Transverse colon (tissue), 4 donors: Measurements from ENCODE around the gene LEO1. TPM values are rescaled to one million over a fixed set of nuclear protein-coding genes. Genes with fewer than 3 reads are reported as not detected.

Experiments
- DNase-seq: peaks from one replicate; pipeline ENCODE4 v3.0.0-alpha.2; 2019
- H3K27ac ChIP-seq, 4 donors: fragments of 200-600 bp; sonication (generic); 2 replicates each; pipeline ENCODE4 v1.5.1; 2016 to 2018; ENCODE audit warnings: inconsistent platforms in 4 of 4
- H3K27me3 ChIP-seq: fragments of 200-600 bp; sonication (generic); 2 replicates; pipeline ENCODE4 v1.5.1; 2017; ENCODE audit warnings: inconsistent platforms
- H3K36me3 ChIP-seq, 4 donors: fragments of 200-600 bp; sonication (generic); 2 replicates each; pipeline ENCODE4 v1.5.1; 2017 to 2019; ENCODE audit warnings: inconsistent platforms in 4 of 4
- H3K4me1 ChIP-seq, 4 donors: fragments of 200-600 bp; sonication (generic); 2 replicates each; pipeline ENCODE4 v1.5.1; 2017 to 2020; ENCODE audit warnings: inconsistent platforms in 4 of 4
- H3K4me3 ChIP-seq, 4 donors: fragments of 200-600 bp; sonication (generic); 1 replicate in 1 of 4; 2 replicates in 3 of 4; pipeline versions ENCODE4 v1.5.1 to v1.6.1; 2017 to 2019; ENCODE audit warnings: inconsistent platforms in 4 of 4
- H3K9me3 ChIP-seq, 2 donors: fragments of 200-600 bp; sonication (generic); 2 replicates each; pipeline ENCODE4 v1.5.1; 2017 to 2019; ENCODE audit warnings: inconsistent platforms in 2 of 2
- EP300 ChIP-seq: sonication (generic); formaldehyde crosslinking; IDR thresholded peaks from one replicate; pipeline ENCODE4 v1.6.1; 2017; ENCODE audit warnings: antibody characterized with exemption, low read depth
- POLR2A ChIP-seq: fragments of 450-650 bp; IDR thresholded peaks from one replicate; pipeline ENCODE4 v1.6.1; 2016; ENCODE audit warnings: antibody characterized with exemption, mild to moderate bottlenecking, moderate library complexity
- POLR2AphosphoS5 ChIP-seq, 3 donors: sonication (generic); formaldehyde crosslinking; IDR thresholded peaks; one replicate each; pipeline ENCODE4 v1.6.1; 2016; ENCODE audit warnings: antibody characterized with exemption in 3 of 3
- WGBS, 2 donors: methylation state at CpG; one replicate each; pipeline ENCODE4 v1.1.5; 2018; ENCODE audit warnings: low coverage in 1 of 2; 5-methylcytosine and 5-hydroxymethylcytosine counted together
- in situ Hi-C, 4 donors: fragments of 200-750 bp; cut with MboI; loops; one replicate each; pipeline versions ENCODE4 v1.15.0 to v1.15.1; 2017; ENCODE audit warnings: low sequenced_read_pairs in 3 of 4, low pct_ligation_motif_present in 1 of 4, low pct_unique_long_range_greater_than_20kb in 1 of 4
- intact Hi-C: fragments of 100-400 bp; cut with DNase I; formaldehyde crosslinking; loops from one replicate; pipeline ENCODE4 v1.15.1; 2023; ENCODE audit warnings: low total_unique reads
- total RNA-seq, 4 donors: library from RNA; depleted of rRNA; stranded (reverse); fragments of >200 nt; gene quantifications; one replicate each; pipeline ENCODE4 v1.1.0, GENCODE V29; 2016
- TF ChIP-seq, protein P1 (sequence below), 5 experiments: fragments of 200-600 bp in 3 of 5; fragments of 450-650 bp in 2 of 5; sonication (generic) in 3 of 5; IDR thresholded peaks; 1 replicate in 2 of 5; 2 replicates in 3 of 5; pipeline ENCODE4 v1.5.1; 2016 to 2017; ENCODE audit warnings: antibody characterized with exemption in 5 of 5, inconsistent platforms in 3 of 5, mild to moderate bottlenecking in 2 of 5, moderate library complexity in 1 of 5

LEO1 gene
- total RNA-seq, 4 donors from 2014 or later, result 27.2 to 38.2 (median 30.9) TPM

DNA sequence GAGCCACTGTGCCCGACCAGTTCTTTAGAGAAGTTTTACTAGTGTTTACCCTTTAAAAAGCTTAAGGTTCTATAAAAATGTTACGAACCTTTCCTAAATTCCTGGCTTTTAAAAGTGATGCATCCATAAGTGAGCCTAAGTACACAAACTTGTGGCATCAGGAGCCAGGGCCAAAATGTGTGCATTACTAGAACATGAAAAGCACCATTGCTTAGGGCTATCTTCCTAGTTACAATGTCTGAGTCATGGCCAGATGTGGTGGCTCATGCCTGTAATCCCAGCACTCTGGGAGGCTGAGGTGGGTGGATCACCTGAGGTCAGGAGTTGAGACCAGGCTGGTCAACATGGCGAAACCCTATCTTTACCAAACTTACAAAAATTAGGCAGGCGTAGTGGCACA is 39.9 kb downstream of the LEO1 start:
- no peaks in the 10 kb centered on the region for H3K4me1 ChIP-seq
- no peaks in the 10 kb centered on the region for H3K27me3 ChIP-seq
- H3K36me3 ChIP-seq, result peaks cover 0 to 5% (median 0%) of the 10 kb centered on the region in 4 donors
- TF ChIP-seq POLR2A (no peak), POLR2AphosphoS5 (IDR thresholded peaks at IDR 0.05) (no peak), EP300 (no peak)
- TF ChIP-seq, protein P1, sequence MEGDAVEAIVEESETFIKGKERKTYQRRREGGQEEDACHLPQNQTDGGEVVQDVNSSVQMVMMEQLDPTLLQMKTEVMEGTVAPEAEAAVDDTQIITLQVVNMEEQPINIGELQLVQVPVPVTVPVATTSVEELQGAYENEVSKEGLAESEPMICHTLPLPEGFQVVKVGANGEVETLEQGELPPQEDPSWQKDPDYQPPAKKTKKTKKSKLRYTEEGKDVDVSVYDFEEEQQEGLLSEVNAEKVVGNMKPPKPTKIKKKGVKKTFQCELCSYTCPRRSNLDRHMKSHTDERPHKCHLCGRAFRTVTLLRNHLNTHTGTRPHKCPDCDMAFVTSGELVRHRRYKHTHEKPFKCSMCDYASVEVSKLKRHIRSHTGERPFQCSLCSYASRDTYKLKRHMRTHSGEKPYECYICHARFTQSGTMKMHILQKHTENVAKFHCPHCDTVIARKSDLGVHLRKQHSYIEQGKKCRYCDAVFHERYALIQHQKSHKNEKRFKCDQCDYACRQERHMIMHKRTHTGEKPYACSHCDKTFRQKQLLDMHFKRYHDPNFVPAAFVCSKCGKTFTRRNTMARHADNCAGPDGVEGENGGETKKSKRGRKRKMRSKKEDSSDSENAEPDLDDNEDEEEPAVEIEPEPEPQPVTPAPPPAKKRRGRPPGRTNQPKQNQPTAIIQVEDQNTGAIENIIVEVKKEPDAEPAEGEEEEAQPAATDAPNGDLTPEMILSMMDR (IDR thresholded peaks at IDR 0.05), result no peak
- in situ Hi-C loops (loop anchor here in 1 of 4 donors (25.0 kb wide), 1 partner anchor 106 kb away; no protein-coding TSS in a partner anchor), intact Hi-C loops (loop anchor here (1.0 kb wide), 1 partner anchor 31 kb away; no protein-coding TSS in a partner anchor)
- no peaks in the 10 kb centered on the region for H3K9me3 ChIP-seq
- no peak overlapping the region for H3K4me3 ChIP-seq
- H3K27ac ChIP-seq, result no peak overlapping the region
- 83 to 92% methylated on average over 1 to 4 of the region's 4 CpGs for WGBS, 2 donors
- DNase-seq, result no peak

DNA sequence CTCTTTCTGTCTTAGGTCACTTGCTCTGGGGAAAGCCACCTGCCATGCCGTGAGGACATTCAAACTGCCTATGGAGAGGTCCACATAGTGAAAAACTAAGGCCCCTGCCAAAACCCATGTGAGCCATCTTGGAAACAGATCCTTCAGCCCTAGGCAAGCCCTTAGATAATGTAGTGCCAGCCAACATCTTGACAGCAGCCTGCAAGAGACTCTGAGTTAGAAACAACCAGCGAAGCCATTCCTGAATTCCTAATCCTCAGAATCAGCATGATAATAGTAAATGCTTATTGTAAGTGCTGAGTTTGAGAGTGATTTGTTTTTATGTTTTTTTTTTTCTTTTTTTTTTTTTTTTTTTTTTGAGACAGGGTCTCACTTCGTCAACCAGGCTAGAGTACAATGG is 40.6 kb downstream of the LEO1 start:
- WGBS, 2 donors, result 100% methylated on average over 1 to 3 of the region's 3 CpGs
- Histone ChIP-seq H3K27me3 (no peaks in the 10 kb centered on the region), H3K36me3 (peaks cover 0 to 5% (median 0%) of the 10 kb centered on the region in 4 donors), H3K4me1 (no peaks in the 10 kb centered on the region), H3K4me3 (no peak overlapping the region), H3K9me3 (no peaks in the 10 kb centered on the region), H3K27ac (no peak overlapping the region)
- DNase-seq, result no peak
- TF ChIP-seq, protein P1 (IDR thresholded peaks at IDR 0.05), result no peak
- TF ChIP-seq EP300 (no peak), POLR2AphosphoS5 (IDR thresholded peaks at IDR 0.05) (no peak), POLR2A (no peak)
- intact Hi-C loops, result no loop called here
- in situ Hi-C loops, result loop anchor here in 1 of 4 donors (25.0 kb wide), 1 partner anchor 106 kb away; no protein-coding TSS in a partner anchor

DNA sequence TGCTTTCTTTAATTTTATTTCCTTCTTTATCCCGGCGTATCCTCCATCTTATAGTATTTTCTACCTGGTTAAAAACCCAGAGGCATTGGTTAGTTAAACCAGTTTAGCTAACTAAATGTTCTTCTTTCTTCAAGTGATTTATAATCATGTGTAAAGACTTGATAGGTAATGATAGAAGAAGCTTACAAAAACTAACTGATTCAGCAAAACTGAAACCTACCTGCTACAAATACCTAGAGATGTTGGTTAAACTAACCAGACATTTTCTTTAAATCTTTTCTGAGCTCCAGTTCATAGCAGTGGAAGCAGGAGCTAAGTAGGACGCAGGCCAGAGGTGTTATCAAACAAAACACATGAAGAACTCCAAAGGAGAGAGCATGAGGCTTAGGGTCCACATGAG is 44.8 kb downstream of the LEO1 start:
- Histone ChIP-seq H3K36me3 (peaks cover 0 to 12% (median 0%) of the 10 kb centered on the region in 4 donors), H3K27me3 (no peaks in the 10 kb centered on the region), H3K9me3 (no peaks in the 10 kb centered on the region), H3K4me3 (no peak overlapping the region), H3K27ac (no peak overlapping the region), H3K4me1 (no peaks in the 10 kb centered on the region)
- no peak for DNase-seq
- intact Hi-C loops (no loop called here), in situ Hi-C loops (loop anchor here in 1 of 4 donors (25.0 kb wide), 1 partner anchor 110 kb away; no protein-coding TSS in a partner anchor)
- 98 to 100% methylated on average over 3 of the region's 3 CpGs for WGBS, 2 donors
- no peak for TF ChIP-seq POLR2AphosphoS5 (IDR thresholded peaks at IDR 0.05)
- TF ChIP-seq, protein P1 (IDR thresholded peaks at IDR 0.05), result no peak

DNA sequence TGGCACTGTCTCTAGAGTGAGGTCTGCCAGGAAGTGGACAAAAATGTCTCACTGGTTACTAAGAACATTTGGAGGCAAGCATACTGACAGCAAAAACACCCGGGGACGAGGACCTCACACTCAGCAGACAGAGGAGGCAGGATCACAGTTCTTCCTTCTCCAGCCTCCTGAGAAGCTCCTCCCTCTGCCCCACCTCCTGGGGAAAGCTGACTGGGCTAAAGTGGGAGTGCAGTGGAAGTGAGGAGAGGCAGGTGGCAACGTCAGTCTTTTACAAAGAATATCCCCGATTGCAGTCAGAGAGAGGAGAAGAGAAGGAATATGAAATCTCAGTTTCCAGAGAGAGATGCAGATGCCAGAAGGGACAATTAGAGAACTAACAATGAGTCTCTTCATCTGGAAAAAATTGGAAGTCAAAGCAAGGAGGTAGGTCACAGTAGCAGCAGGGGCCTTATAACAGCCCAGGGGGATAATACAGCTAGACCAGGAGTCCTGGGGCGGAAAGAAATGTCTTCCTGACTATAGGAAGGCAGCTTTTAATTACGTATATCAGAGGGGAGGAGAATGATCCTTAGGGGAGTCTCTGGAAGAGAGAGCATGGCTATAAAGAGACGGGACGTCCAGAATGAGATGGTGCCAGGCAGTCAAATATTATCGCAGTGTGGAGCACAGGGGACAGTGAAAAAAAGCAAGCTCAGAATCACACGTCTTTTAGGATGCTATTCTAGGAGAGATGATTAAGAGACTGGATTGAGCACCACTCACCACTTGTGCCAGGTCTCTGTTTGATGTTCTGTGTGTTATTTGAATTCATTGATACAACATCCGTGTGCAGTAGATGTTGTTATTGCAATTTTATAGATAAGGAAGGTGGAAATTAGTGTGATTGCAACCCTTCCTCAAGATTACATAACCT is 47.2 kb downstream of the LEO1 start:
- H3K27ac ChIP-seq, result no peak overlapping the region
- H3K27me3 ChIP-seq, result no peaks in the 10 kb centered on the region
- peaks cover 0 to 14% (median 0%) of the 10 kb centered on the region in 4 donors for H3K36me3 ChIP-seq
- DNase-seq, result no peak
- no peaks in the 10 kb centered on the region for H3K9me3 ChIP-seq
- in situ Hi-C loops, result loop anchor here in 1 of 4 donors (25.0 kb wide), 1 partner anchor 113 kb away; no protein-coding TSS in a partner anchor
- intact Hi-C loops, result no loop called here
- H3K4me3 ChIP-seq, result no peak overlapping the region
- 78 to 83% methylated on average over 7 to 11 of the region's 11 CpGs for WGBS, 2 donors
- TF ChIP-seq, protein P1 (IDR thresholded peaks at IDR 0.05), result no peak
- TF ChIP-seq POLR2AphosphoS5 (IDR thresholded peaks at IDR 0.05) (no peak), EP300 (no peak), POLR2A (no peak)
- no peaks in the 10 kb centered on the region for H3K4me1 ChIP-seq
